ENCODE data around the gene CHN2. TPM values are rescaled to one million over a fixed set of nuclear protein-coding genes. Genes with fewer than 3 reads are reported as not detected.

The CHN2 gene
- 13.4 TPM for total RNA-seq

GRCh38 chr7:29194594-29195427, at the start of gene CHN2:
Gene CHN2 (plus strand): TSS chr7:29194775.

GRCh38 chr7:29146057-29146706, 48.4 kb upstream of the CHN2 start, which contains the start of gene CPVL:
Gene CPVL (minus strand): TSS chr7:29146537. CDS start chr7:29121061, 25,476 bp downstream.

Other genes starting within 250 kb of the CHN2 start
- 110 TPM for gene TRIL, start 236.4 kb upstream of the CHN2 start, total RNA-seq
- 45.8 TPM for gene CPVL, start 48.2 kb upstream of the CHN2 start, total RNA-seq

All from metanephros (tissue), 1 donor.